HG03342 (cell line): Measurements from ENCODE around the gene KRTAP5-9.
"Not testable (repeated sequence)": the region's sequence is repeated elsewhere in the genome, so short reads cannot be mapped to it uniquely, and the experiment has no call there.

Experiments
- ATAC-seq: cut with Tn5 transposase; IDR thresholded peaks from one replicate; pipeline ENCODE4 v1.9.1; 2021; ENCODE audit warnings: mild to moderate bottlenecking, moderate library complexity; ENCODE audit not compliant: unreplicated experiment

KRTAP5-9 gene

GRCh38 chr11:71581826-71582225 lies 33.6 kb downstream of the KRTAP5-9 start:
- no peak for ATAC-seq

GRCh38 chr11:71582309-71582895 lies 34.2 kb downstream of the KRTAP5-9 start, which contains the start of gene KRTAP5-11:
KRTAP5-11 (minus strand) TSS chr11:71582875; CDS start chr11:71582837, 38 bp downstream.
- ATAC-seq: no peak

GRCh38 chr11:71582969-71583368 lies 34.7 kb downstream of the KRTAP5-9 start:
- not testable (repeated sequence) for ATAC-seq

GRCh38 chr11:71585673-71586072 lies 37.5 kb downstream of the KRTAP5-9 start:
- ATAC-seq: not testable (repeated sequence)

- not testable (repeated sequence) for ATAC-seq
Measured at GRCh38 chr11:71588314-71588713, 40.1 kb downstream of the KRTAP5-9 start.

GRCh38 chr11:71588822-71589545 lies 40.8 kb downstream of the KRTAP5-9 start:
- not testable (repeated sequence) for ATAC-seq

GRCh38 chr11:71589546-71589920 lies 41.3 kb downstream of the KRTAP5-9 start:
- ATAC-seq: not testable (repeated sequence)
